Testis (tissue), 5 donors: ENCODE measurements around the gene TAAR6. TPM values are rescaled to one million over a fixed set of nuclear protein-coding genes. Genes with fewer than 3 reads are reported as not detected.

Experiments
- DNase-seq: peaks from one replicate; pipeline ENCODE4 v3.0.0-alpha.2; 2019
- H3K27ac ChIP-seq, 2 donors: fragments of 200-600 bp; sonication (generic); one replicate each; pipeline ENCODE4 v1.5.1; 2019
- H3K27me3 ChIP-seq: fragments of 200-600 bp; sonication (generic); one replicate; pipeline ENCODE4 v1.5.1; 2019
- H3K36me3 ChIP-seq: fragments of 200-600 bp; sonication (generic); one replicate; pipeline ENCODE4 v1.5.1; 2017; ENCODE audit warnings: low read depth; ENCODE audit errors: missing control alignments
- H3K4me1 ChIP-seq: fragments of 200-600 bp; sonication (generic); one replicate; pipeline ENCODE4 v1.5.1; 2019
- H3K4me3 ChIP-seq, 2 donors: fragments of 200-600 bp; sonication (generic); one replicate each; pipeline ENCODE4 v1.5.1; 2017 to 2019
- H3K9me3 ChIP-seq: fragments of 200-600 bp; sonication (generic); one replicate; pipeline ENCODE4 v1.5.1; 2017
- POLR2A ChIP-seq: fragments of 450-650 bp; IDR thresholded peaks from one replicate; pipeline ENCODE4 v1.6.1; 2017; ENCODE audit warnings: antibody characterized with exemption, mild to moderate bottlenecking, moderate library complexity
- WGBS, 2 donors: methylation state at CpG; one replicate each; pipeline ENCODE4 v1.1.5; 2018; 5-methylcytosine and 5-hydroxymethylcytosine counted together
- intact Hi-C: fragments of 100-400 bp; cut with DNase I; formaldehyde crosslinking; loops from one replicate; pipeline ENCODE4 v1.15.1; 2023; ENCODE audit warnings: low total_unique reads
- long read RNA-seq, 2 donors: transcript quantifications; one replicate each; lab custom pipeline, GENCODE V29; 2026
- polyA plus RNA-seq: library from polyadenylated mRNA; stranded (reverse); fragments of 350-450 nt; fragmentation: Illumina TruSeq; extraction: RNeasy Lipid Tissue Mini Kit (QIAGEN cat#74804); gene quantifications from one replicate; pipeline ENCODE4 v1.2.3, GENCODE V29; 2014; ENCODE audit warnings: low read depth, low replicate concordance; ENCODE audit not compliant: insufficient read depth
- total RNA-seq, 2 donors: library from RNA; depleted of rRNA; stranded (reverse); fragments of >200 nt; gene quantifications; one replicate each; pipeline ENCODE4 v1.2.3, GENCODE V29; 2016
- TF ChIP-seq, protein P1 (sequence below), 3 experiments: fragments of 450-650 bp in 2 of 3; fragments of 200-600 bp in 1 of 3; sonication (generic) in 1 of 3; IDR thresholded peaks; one replicate each; pipeline ENCODE4 v1.5.1; 2016 to 2019; ENCODE audit warnings: antibody characterized with exemption in 3 of 3, mild to moderate bottlenecking in 2 of 3, moderate library complexity in 1 of 3

Gene TAAR6
- not detected for total RNA-seq
- polyA plus RNA-seq: not detected
- long read RNA-seq, donor 1: 0 reads
- long read RNA-seq, donor 2: 0 reads

DNA sequence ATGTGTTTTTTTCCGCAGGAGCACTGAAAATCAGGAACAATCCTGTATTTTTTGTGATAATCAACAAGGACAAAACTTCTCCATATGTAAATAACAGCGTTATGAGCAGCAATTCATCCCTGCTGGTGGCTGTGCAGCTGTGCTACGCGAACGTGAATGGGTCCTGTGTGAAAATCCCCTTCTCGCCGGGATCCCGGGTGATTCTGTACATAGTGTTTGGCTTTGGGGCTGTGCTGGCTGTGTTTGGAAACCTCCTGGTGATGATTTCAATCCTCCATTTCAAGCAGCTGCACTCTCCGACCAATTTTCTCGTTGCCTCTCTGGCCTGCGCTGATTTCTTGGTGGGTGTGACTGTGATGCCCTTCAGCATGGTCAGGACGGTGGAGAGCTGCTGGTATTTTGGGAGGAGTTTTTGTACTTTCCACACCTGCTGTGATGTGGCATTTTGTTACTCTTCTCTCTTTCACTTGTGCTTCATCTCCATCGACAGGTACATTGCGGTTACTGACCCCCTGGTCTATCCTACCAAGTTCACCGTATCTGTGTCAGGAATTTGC lies at the start of gene TAAR6:
TAAR6 (plus strand) TSS at position 102 of the 557 bp plus-strand sequence; CDS start at position 102, 0 bp downstream.
- no peak for DNase-seq

DNA sequence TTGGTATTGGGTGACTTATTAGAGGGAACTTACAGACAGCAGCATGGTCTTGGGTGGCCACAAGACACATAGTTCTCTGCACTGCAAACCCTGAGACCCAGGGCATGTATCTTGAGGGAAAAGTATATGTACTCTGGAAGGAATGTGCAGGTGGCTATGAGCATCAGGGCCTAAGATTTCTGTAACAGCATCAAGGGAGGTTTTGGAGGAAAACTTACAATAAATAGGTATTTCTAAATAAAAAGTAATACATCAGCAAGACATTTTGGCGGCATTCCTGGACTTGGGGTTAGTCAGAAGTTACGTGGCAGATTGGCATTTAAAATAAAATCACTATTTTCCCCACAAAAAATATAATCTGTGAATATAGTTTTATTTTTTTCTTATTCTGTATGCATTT lies 49.2 kb upstream of the TAAR6 start:
- no peak for TF ChIP-seq POLR2A
- TF ChIP-seq, protein P1, sequence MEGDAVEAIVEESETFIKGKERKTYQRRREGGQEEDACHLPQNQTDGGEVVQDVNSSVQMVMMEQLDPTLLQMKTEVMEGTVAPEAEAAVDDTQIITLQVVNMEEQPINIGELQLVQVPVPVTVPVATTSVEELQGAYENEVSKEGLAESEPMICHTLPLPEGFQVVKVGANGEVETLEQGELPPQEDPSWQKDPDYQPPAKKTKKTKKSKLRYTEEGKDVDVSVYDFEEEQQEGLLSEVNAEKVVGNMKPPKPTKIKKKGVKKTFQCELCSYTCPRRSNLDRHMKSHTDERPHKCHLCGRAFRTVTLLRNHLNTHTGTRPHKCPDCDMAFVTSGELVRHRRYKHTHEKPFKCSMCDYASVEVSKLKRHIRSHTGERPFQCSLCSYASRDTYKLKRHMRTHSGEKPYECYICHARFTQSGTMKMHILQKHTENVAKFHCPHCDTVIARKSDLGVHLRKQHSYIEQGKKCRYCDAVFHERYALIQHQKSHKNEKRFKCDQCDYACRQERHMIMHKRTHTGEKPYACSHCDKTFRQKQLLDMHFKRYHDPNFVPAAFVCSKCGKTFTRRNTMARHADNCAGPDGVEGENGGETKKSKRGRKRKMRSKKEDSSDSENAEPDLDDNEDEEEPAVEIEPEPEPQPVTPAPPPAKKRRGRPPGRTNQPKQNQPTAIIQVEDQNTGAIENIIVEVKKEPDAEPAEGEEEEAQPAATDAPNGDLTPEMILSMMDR (IDR thresholded peaks at IDR 0.05): no peak
- WGBS, 2 donors: 60 to 69% methylated on average over 2 of the region's 2 CpGs
- no peaks in the 10 kb centered on the region for H3K27me3 ChIP-seq
- H3K4me3 ChIP-seq: no peak overlapping the region
- intact Hi-C loops: no loop called here
- no peaks in the 10 kb centered on the region for H3K9me3 ChIP-seq
- H3K36me3 ChIP-seq: no peaks in the 10 kb centered on the region
- H3K4me1 ChIP-seq: no peaks in the 10 kb centered on the region
- no peak for DNase-seq
- H3K27ac ChIP-seq: no peak overlapping the region

More for the DNA sequence above, at the start of gene TAAR6:
- intact Hi-C loops: no loop called here
- no peaks in the 10 kb centered on the region for H3K4me1 ChIP-seq
- TF ChIP-seq, protein P1 (IDR thresholded peaks at IDR 0.05): no peak
- TF ChIP-seq POLR2A: no peak
- H3K27me3 ChIP-seq: no peaks in the 10 kb centered on the region
- H3K9me3 ChIP-seq: no peaks in the 10 kb centered on the region
- no peaks in the 10 kb centered on the region for H3K36me3 ChIP-seq
- WGBS, 2 donors: 63 to 67% methylated on average over 15 of the region's 15 CpGs
- no peak within 1 kb of the TSS for H3K27ac ChIP-seq
- H3K4me3 ChIP-seq: no peak within 1 kb of the TSS

DNA sequence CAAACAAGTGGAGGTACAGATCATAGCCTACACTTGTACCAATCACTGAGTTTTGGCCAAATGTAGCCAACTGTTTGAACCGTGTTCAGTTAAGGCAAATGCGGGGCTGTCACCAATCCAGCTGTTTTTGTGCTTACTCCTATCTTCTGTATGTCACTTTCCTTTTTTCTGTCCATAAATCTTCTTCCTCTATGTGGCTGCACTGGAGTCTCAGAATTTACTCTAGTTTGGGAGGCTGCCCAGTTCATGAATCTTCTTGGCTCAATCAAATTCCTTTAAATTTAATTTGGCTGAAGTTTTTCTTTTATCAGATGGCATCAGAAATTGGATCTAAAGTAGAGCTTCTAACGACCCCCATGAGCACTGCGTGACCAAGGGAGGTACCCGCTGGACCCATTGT lies 45.5 kb upstream of the TAAR6 start:
- H3K4me1 ChIP-seq: no peaks in the 10 kb centered on the region
- H3K36me3 ChIP-seq: no peaks in the 10 kb centered on the region
- H3K27me3 ChIP-seq: no peaks in the 10 kb centered on the region
- H3K4me3 ChIP-seq: no peak overlapping the region
- no peak for TF ChIP-seq POLR2A
- TF ChIP-seq, protein P1 (IDR thresholded peaks at IDR 0.05): no peak
- 85% methylated on average over 5 of the region's 5 CpGs for WGBS, 2 donors
- H3K9me3 ChIP-seq: no peaks in the 10 kb centered on the region
- no peak overlapping the region for H3K27ac ChIP-seq
- no peak for DNase-seq
- intact Hi-C loops: no loop called here

GRCh38 chr6:132525866-132526265 lies 44.3 kb upstream of the TAAR6 start:
- DNase-seq: no peak
- no peak for TF ChIP-seq POLR2A
- TF ChIP-seq, protein P1 (IDR thresholded peaks at IDR 0.05): no peak
- Histone ChIP-seq H3K36me3 (no peaks in the 10 kb centered on the region), H3K27ac (no peak overlapping the region), H3K4me1 (no peaks in the 10 kb centered on the region), H3K9me3 (no peaks in the 10 kb centered on the region), H3K4me3 (no peak overlapping the region), H3K27me3 (no peaks in the 10 kb centered on the region)
- 84% methylated on average over 4 of the region's 4 CpGs for WGBS, 2 donors
- intact Hi-C loops: no loop called here

DNA sequence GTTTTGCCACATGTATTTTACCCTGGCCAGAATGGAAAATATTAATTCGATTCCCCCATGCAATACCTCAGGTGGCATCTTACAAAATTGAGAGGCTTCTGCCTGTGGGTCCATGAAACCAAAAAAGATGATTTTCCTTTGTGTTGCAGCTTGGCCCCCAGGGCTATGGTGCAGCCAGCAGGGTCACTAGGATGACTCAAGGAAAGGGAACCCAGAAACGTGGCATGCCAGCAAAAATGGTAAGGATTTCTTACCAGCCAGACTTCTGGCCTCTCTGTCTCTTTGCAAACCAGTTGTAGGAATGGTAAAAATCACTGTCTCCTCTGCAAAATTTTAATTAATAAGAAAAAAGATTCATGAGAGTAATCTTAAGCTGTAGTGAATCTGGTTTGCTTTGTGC lies 43.7 kb upstream of the TAAR6 start:
- Histone ChIP-seq H3K27me3 (no peaks in the 10 kb centered on the region), H3K4me1 (no peaks in the 10 kb centered on the region), H3K4me3 (no peak overlapping the region), H3K9me3 (no peaks in the 10 kb centered on the region), H3K36me3 (no peaks in the 10 kb centered on the region), H3K27ac (no peak overlapping the region)
- no peak for DNase-seq
- TF ChIP-seq, protein P1 (IDR thresholded peaks at IDR 0.05): no peak
- TF ChIP-seq POLR2A: no peak
- 75 to 86% methylated on average over 2 of the region's 2 CpGs for WGBS, 2 donors
- intact Hi-C loops: no loop called here
